Neuronal stem cell (in vitro differentiated cells): ENCODE results near the gene CHD2.

Experiments used
- DNase-seq: peaks from one replicate; pipeline ENCODE4 v3.0.0-alpha.2; 2013; ENCODE audit warnings: low spot score
- H2AFZ ChIP-seq: one replicate; pipeline ENCODE4 v1.6.1; 2013; ENCODE audit warnings: mild to moderate bottlenecking, low read length, inconsistent platforms
- H2AK5ac ChIP-seq: 2 replicates; pipeline ENCODE4 v1.6.1; 2013; ENCODE audit warnings: low read depth, mild to moderate bottlenecking, inconsistent platforms, low read length, moderate library complexity, mixed read lengths
- H2BK120ac ChIP-seq: 2 replicates; pipeline ENCODE4 v1.6.1; 2013; ENCODE audit warnings: low read depth, mild to moderate bottlenecking, inconsistent platforms, low read length, moderate library complexity, mixed read lengths
- H2BK12ac ChIP-seq: one replicate; pipeline ENCODE4 v1.6.1; 2013; ENCODE audit warnings: low read length, inconsistent platforms
- H2BK15ac ChIP-seq: 2 replicates; pipeline ENCODE4 v1.6.1; 2013; ENCODE audit warnings: mild to moderate bottlenecking, low read length, inconsistent platforms, mixed read lengths
- H2BK5ac ChIP-seq: one replicate; pipeline ENCODE4 v1.6.1; 2013; ENCODE audit warnings: inconsistent platforms, mild to moderate bottlenecking, low read length, moderate library complexity
- H3K14ac ChIP-seq: one replicate; pipeline ENCODE4 v1.6.1; 2013; ENCODE audit warnings: low read length, inconsistent platforms
- H3K18ac ChIP-seq: 2 replicates; pipeline ENCODE4 v1.6.1; 2013; ENCODE audit warnings: low read length, inconsistent platforms
- H3K23ac ChIP-seq: 2 replicates; pipeline ENCODE4 v1.6.1; 2013; ENCODE audit warnings: low read depth, mild to moderate bottlenecking, mixed read lengths, low read length, inconsistent platforms; ENCODE audit not compliant: poor library complexity
- H3K27ac ChIP-seq: replicated peaks from 3 replicates; pipeline ENCODE4 v1.5.1; 2013; ENCODE audit warnings: low read length, inconsistent platforms
- H3K27me3 ChIP-seq, 3 experiments: 2 replicates each; pipeline ENCODE4 v1.6.1; 2013; ENCODE audit warnings: low read length in 3 of 3, mild to moderate bottlenecking in 2 of 3, inconsistent platforms in 1 of 3, low read depth in 1 of 3, mixed read lengths in 1 of 3, moderate library complexity in 1 of 3; ENCODE audit not compliant: control insufficient read depth in 3 of 3, insufficient read depth in 3 of 3
- H3K36me3 ChIP-seq, 2 donors: replicated peaks in 1 of 2; 2 replicates each; pipeline ENCODE4 v1.6.1; 2013; ENCODE audit warnings: low read length in 2 of 2; ENCODE audit not compliant: control insufficient read depth in 2 of 2, insufficient read depth in 2 of 2
- H3K4ac ChIP-seq: 2 replicates; pipeline ENCODE4 v1.6.1; 2013; ENCODE audit warnings: inconsistent platforms, mild to moderate bottlenecking, low read length, moderate library complexity
- H3K4me1 ChIP-seq, 2 donors: 1 replicate in 1 of 2; 2 replicates in 1 of 2; pipeline ENCODE4 v1.6.1; 2013; ENCODE audit warnings: low read length in 2 of 2, low read depth in 1 of 2; ENCODE audit not compliant: control insufficient read depth in 2 of 2, insufficient read depth in 1 of 2
- H3K4me2 ChIP-seq: one replicate; pipeline ENCODE4 v1.6.1; 2013; ENCODE audit warnings: mild to moderate bottlenecking, low read length, inconsistent platforms; ENCODE audit not compliant: insufficient read depth, poor library complexity, severe bottlenecking
- H3K4me3 ChIP-seq, 2 donors: 2 replicates each; pipeline ENCODE4 v1.5.1; 2013; ENCODE audit warnings: low read length in 2 of 2, mild to moderate bottlenecking in 2 of 2, inconsistent platforms in 1 of 2, moderate library complexity in 1 of 2
- H3K79me1 ChIP-seq: one replicate; pipeline ENCODE4 v1.6.1; 2013; ENCODE audit warnings: low read depth, mild to moderate bottlenecking, inconsistent platforms, low read length, moderate library complexity
- H3K9ac ChIP-seq: one replicate; pipeline ENCODE4 v1.6.1; 2013; ENCODE audit warnings: mild to moderate bottlenecking, low read depth, low read length, inconsistent platforms; ENCODE audit not compliant: poor library complexity
- H3K9me3 ChIP-seq, 2 donors: replicated peaks in 1 of 2; 2 replicates each; pipeline versions ENCODE3 to v1.6.1; 2013; ENCODE audit warnings: low read length in 2 of 2, mild to moderate bottlenecking in 2 of 2, inconsistent platforms in 1 of 2, low read depth in 1 of 2, mixed read lengths in 1 of 2, moderate library complexity in 1 of 2; ENCODE audit not compliant: control insufficient read depth in 2 of 2, insufficient read depth in 1 of 2
- H4K8ac ChIP-seq: one replicate; pipeline ENCODE4 v1.6.1; 2013; ENCODE audit warnings: low read depth, mild to moderate bottlenecking, inconsistent platforms, low read length, moderate library complexity
- H4K91ac ChIP-seq: one replicate; pipeline ENCODE4 v1.6.1; 2013; ENCODE audit warnings: low read length, low read depth, mild to moderate bottlenecking, inconsistent platforms; ENCODE audit not compliant: poor library complexity
- WGBS, 2 donors: extraction: QIAGEN DNeasy Blood & Tissue Kit; methylation state at CpG; one replicate each; pipeline ENCODE4 v1.1.7; 2013; ENCODE audit warnings: missing lambda C conversion rate in 2 of 2, mixed read lengths in 1 of 2; ENCODE audit not compliant: insufficient read length in 2 of 2, insufficient replicate concordance in 1 of 2; ENCODE audit errors: extremely low coverage in 2 of 2; 5-methylcytosine and 5-hydroxymethylcytosine counted together

Gene CHD2

GRCh38 chr15:92909136-92909781, 9.1 kb downstream of the CHD2 start:
- H4K8ac ChIP-seq: no peak overlapping the region
- H3K36me3 ChIP-seq: peaks cover 8 to 96% of the 10 kb centered on the region in 2 donors
- no peak overlapping the region for H3K4me2 ChIP-seq
- H3K79me1 ChIP-seq: no peaks in the 10 kb centered on the region
- no CpG with 5 or more reads among the region's 7 CpGs for WGBS, 2 donors
- no peak overlapping the region for H2BK5ac ChIP-seq
- no peak overlapping the region for H2AK5ac ChIP-seq
- no peak overlapping the region for H3K14ac ChIP-seq
- no peak overlapping the region for H3K23ac ChIP-seq
- no peak overlapping the region for H4K91ac ChIP-seq
- DNase-seq: no peak
- H3K9ac ChIP-seq: no peak overlapping the region
- no peak overlapping the region for H3K4me3 ChIP-seq
- no peak overlapping the region for H2AFZ ChIP-seq
- H3K27me3 ChIP-seq: no peaks in the 10 kb centered on the region
- peaks cover 12 to 14% of the 10 kb centered on the region in 2 donors for H3K4me1 ChIP-seq
- no peak overlapping the region for H2BK15ac ChIP-seq
- H2BK12ac ChIP-seq: no peak overlapping the region
- H3K4ac ChIP-seq: no peak overlapping the region
- no peak overlapping the region for H3K18ac ChIP-seq
- no peak overlapping the region for H3K27ac ChIP-seq
- H3K9me3 ChIP-seq: peaks cover 0 to 8% of the 10 kb centered on the region in 2 donors
- H2BK120ac ChIP-seq: no peak overlapping the region

GRCh38 chr15:92910451-92910850, 10.3 kb downstream of the CHD2 start:
- H3K27me3 ChIP-seq: no peaks in the 10 kb centered on the region
- H3K4ac ChIP-seq: no peak overlapping the region
- H2BK5ac ChIP-seq: no peak overlapping the region
- H2AK5ac ChIP-seq: no peak overlapping the region
- H3K18ac ChIP-seq: no peak overlapping the region
- H3K4me1 ChIP-seq: peaks cover 7 to 10% of the 10 kb centered on the region in 2 donors
- H2BK12ac ChIP-seq: no peak overlapping the region
- no peaks in the 10 kb centered on the region for H3K79me1 ChIP-seq
- no peak overlapping the region for H3K27ac ChIP-seq
- no CpG with 5 or more reads among the region's 13 CpGs for WGBS, 2 donors
- H4K91ac ChIP-seq: no peak overlapping the region
- H3K36me3 ChIP-seq: peaks cover 8 to 95% of the 10 kb centered on the region in 2 donors
- H3K9me3 ChIP-seq: peaks cover 0 to 14% of the 10 kb centered on the region in 2 donors
- no peak overlapping the region for H2BK15ac ChIP-seq
- no peak overlapping the region for H3K4me3 ChIP-seq
- H3K23ac ChIP-seq: no peak overlapping the region
- no peak overlapping the region for H4K8ac ChIP-seq
- H3K4me2 ChIP-seq: no peak overlapping the region
- no peak overlapping the region for H3K9ac ChIP-seq
- DNase-seq: no peak
- H2BK120ac ChIP-seq: no peak overlapping the region
- no peak overlapping the region for H2AFZ ChIP-seq
- no peak overlapping the region for H3K14ac ChIP-seq

- H3K4me1 ChIP-seq: peaks cover 7 to 12% of the 10 kb centered on the region in 2 donors
- no peak overlapping the region for H4K91ac ChIP-seq
- H3K79me1 ChIP-seq: peaks cover 3% of the 10 kb centered on the region
- H2BK5ac ChIP-seq: no peak overlapping the region
- no peak overlapping the region for H3K23ac ChIP-seq
- H2BK15ac ChIP-seq: no peak overlapping the region
- H3K36me3 ChIP-seq: peaks cover 8 to 92% of the 10 kb centered on the region in 2 donors
- H2AFZ ChIP-seq: no peak overlapping the region
- no peak for DNase-seq
- no peak overlapping the region for H4K8ac ChIP-seq
- no peaks in the 10 kb centered on the region for H3K27me3 ChIP-seq
- WGBS, 2 donors: no CpG with 5 or more reads among the region's 1 CpG
- H2BK12ac ChIP-seq: no peak overlapping the region
- no peak overlapping the region for H3K4ac ChIP-seq
- peaks cover 0 to 14% of the 10 kb centered on the region in 2 donors for H3K9me3 ChIP-seq
- no peak overlapping the region for H3K9ac ChIP-seq
- peak overlapping the region; percentile 63 for H3K27ac ChIP-seq
- no peak overlapping the region for H2BK120ac ChIP-seq
- H3K4me3 ChIP-seq: no peak overlapping the region
- H3K14ac ChIP-seq: no peak overlapping the region
- no peak overlapping the region for H3K18ac ChIP-seq
- H2AK5ac ChIP-seq: no peak overlapping the region
- no peak overlapping the region for H3K4me2 ChIP-seq
Measured at GRCh38 chr15:92914103-92914499, 14.0 kb downstream of the CHD2 start.

GRCh38 chr15:92914768-92915221, 14.7 kb downstream of the CHD2 start:
- peaks cover 0 to 14% of the 10 kb centered on the region in 2 donors for H3K9me3 ChIP-seq
- H3K9ac ChIP-seq: no peak overlapping the region
- H3K4me3 ChIP-seq: no peak overlapping the region
- H3K4me2 ChIP-seq: no peak overlapping the region
- no peak overlapping the region for H2BK15ac ChIP-seq
- peaks cover 3% of the 10 kb centered on the region for H3K79me1 ChIP-seq
- no peak for DNase-seq
- H4K91ac ChIP-seq: no peak overlapping the region
- H3K27ac ChIP-seq: peak overlapping the region; percentile 53
- H3K36me3 ChIP-seq: peaks cover 3 to 92% of the 10 kb centered on the region in 2 donors
- H2BK12ac ChIP-seq: no peak overlapping the region
- no peak overlapping the region for H4K8ac ChIP-seq
- WGBS, 2 donors: no CpG with 5 or more reads among the region's 4 CpGs
- H3K23ac ChIP-seq: no peak overlapping the region
- H3K27me3 ChIP-seq: no peaks in the 10 kb centered on the region
- H3K4me1 ChIP-seq: peaks cover 7 to 12% of the 10 kb centered on the region in 2 donors
- no peak overlapping the region for H2BK120ac ChIP-seq
- H3K14ac ChIP-seq: no peak overlapping the region
- H3K18ac ChIP-seq: no peak overlapping the region
- H3K4ac ChIP-seq: no peak overlapping the region
- H2BK5ac ChIP-seq: no peak overlapping the region
- no peak overlapping the region for H2AFZ ChIP-seq
- no peak overlapping the region for H2AK5ac ChIP-seq
